HepG2 (cell line): Measurements from ENCODE around the gene MBTPS2. TPM values are rescaled to one million over a fixed set of nuclear protein-coding genes. Genes with fewer than 3 reads are reported as not detected.

Experiments used
- ATAC-seq: fragments of 200-7000 bp; cut with Tn5 transposase; 3 replicates; pipeline ENCODE4 v1.9.1; 2020; ENCODE audit warnings: mild to moderate bottlenecking, moderate library complexity
- BruUV-seq: library from RNA; stranded (reverse); fragments of 400-500 nt; replicated peaks from 2 replicates; lab custom pipeline; 2021; lab: Mats Ljungman, UMichigan
- CTCF ChIA-PET: fragments of 300-600 bp; formaldehyde crosslinking; extraction: SDS; loops from one replicate; lab custom pipeline; 2021; ENCODE audit warnings: low total read pairs, inconsistent platforms, low intra/inter-chr PET ratio; lab: Yijun Ruan, JAX
- POLR2A ChIA-PET: fragments of 350-600 bp; sonication (Branson Sonifier 250); formaldehyde crosslinking; loops from one replicate; lab custom pipeline; 2020; ENCODE audit warnings: antibody characterized with exemption, inconsistent platforms; lab: Yijun Ruan, JAX
- DNase-seq: peaks from one replicate; pipeline ENCODE4 v3.0.0-alpha.2; 2015; ENCODE audit warnings: low spot score
- FAIRE-seq: peaks from 3 replicates; lab custom pipeline; 2011; peaks lifted over from hg19 to GRCh38; lab: Jason Lieb, UNC
- H2AFZ ChIP-seq: one replicate; pipeline ENCODE4 v1.6.1; 2011; ENCODE audit warnings: low read length, inconsistent platforms
- H3K27ac ChIP-seq: fragments of 300-600 bp; 3 replicates; pipeline ENCODE4 v1.8.0; 2011; ENCODE audit warnings: mixed run types, mild to moderate bottlenecking, mixed read lengths, low read length, inconsistent platforms; ENCODE audit not compliant: insufficient read depth; ENCODE audit errors: extremely low read length
- H3K27me3 ChIP-seq, 2 experiments: fragments of 200-600 bp in 1 of 2; 2 replicates in 1 of 2; 3 replicates in 1 of 2; pipeline versions ENCODE4 v1.6.0 to v1.8.0; 2011; ENCODE audit warnings: low read length in 2 of 2, mild to moderate bottlenecking in 2 of 2, moderate library complexity in 2 of 2, inconsistent platforms in 1 of 2; ENCODE audit not compliant: insufficient read depth in 2 of 2, control insufficient read depth in 1 of 2
- H3K36me3 ChIP-seq, 2 experiments: fragments of 200-600 bp in 1 of 2; replicated peaks in 1 of 2; 2 replicates in 1 of 2; 3 replicates in 1 of 2; pipeline versions ENCODE4 v1.5.1 to v1.8.0; 2011; ENCODE audit warnings: low read length in 2 of 2, inconsistent platforms in 1 of 2; ENCODE audit not compliant: insufficient read depth in 2 of 2, control insufficient read depth in 1 of 2
- H3K4me1 ChIP-seq: 2 replicates; pipeline ENCODE4 v1.5.1; 2012; ENCODE audit warnings: low read length, inconsistent platforms; ENCODE audit not compliant: insufficient read depth
- H3K4me2 ChIP-seq: 2 replicates; pipeline ENCODE4 v1.6.0; 2011; ENCODE audit warnings: low read depth, low read length, inconsistent platforms
- H3K4me3 ChIP-seq, 3 experiments: fragments of 200-600 bp in 1 of 3; sonication (generic), shearing (Covaris generic) in 1 of 3; replicated peaks in 1 of 3; 2 replicates each; pipeline ENCODE4 v1.5.1; 2011 to 2016; ENCODE audit warnings: low read length in 3 of 3, inconsistent platforms in 2 of 3, low read depth in 2 of 3, mild to moderate bottlenecking in 2 of 3, control low read depth in 1 of 3, mixed read lengths in 1 of 3; ENCODE audit not compliant: insufficient read depth in 1 of 3
- H3K79me2 ChIP-seq: one replicate; pipeline ENCODE4 v1.6.1; 2011; ENCODE audit warnings: low read length, inconsistent platforms; ENCODE audit not compliant: insufficient read depth
- H3K9ac ChIP-seq: 2 replicates; pipeline ENCODE4 v1.6.0; 2011; ENCODE audit warnings: mild to moderate bottlenecking, low read depth, low read length, inconsistent platforms; ENCODE audit not compliant: insufficient read depth
- H3K9me3 ChIP-seq: 2 replicates; pipeline ENCODE4 v1.5.1; 2012; ENCODE audit warnings: mild to moderate bottlenecking, low read length
- H4K20me1 ChIP-seq: 2 replicates; pipeline ENCODE4 v1.6.0; 2011; ENCODE audit warnings: inconsistent platforms, mild to moderate bottlenecking, low read length, moderate library complexity; ENCODE audit not compliant: insufficient read depth
- HNRNPLL ChIP-seq: fragments of 200-400 bp; formaldehyde crosslinking; IDR thresholded peaks from 2 replicates; pipeline ENCODE4 v1.6.1; 2017; ENCODE audit warnings: mild to moderate bottlenecking, low read depth, low read length; ENCODE audit not compliant: poor library complexity, severe bottlenecking
- MAZ ChIP-seq, 2 experiments: sonication (generic) in 1 of 2; formaldehyde crosslinking in 1 of 2; IDR thresholded peaks; 2 replicates each; pipeline versions ENCODE4 v1.5.0 to v1.6.1; 2012 to 2020; ENCODE audit warnings: low read depth in 2 of 2, mild to moderate bottlenecking in 2 of 2, borderline replicate concordance in 1 of 2, improper control_type of control experiment in 1 of 2, low read length in 1 of 2, missing genetic modification reagents in 1 of 2, moderate library complexity in 1 of 2
- RXRB ChIP-seq: IDR thresholded peaks from 2 replicates; pipeline ENCODE4 v1.6.1; 2016; ENCODE audit warnings: borderline replicate concordance, missing genetic modification reagents, missing compliant biosample characterization
- ZNF260 ChIP-seq: sonication (generic); formaldehyde crosslinking; IDR thresholded peaks from 2 replicates; pipeline ENCODE4 v1.4.0; 2020; ENCODE audit warnings: missing genetic modification reagents, low read depth, mild to moderate bottlenecking, borderline replicate concordance
- ZNF354B ChIP-seq: sonication (generic); formaldehyde crosslinking; IDR thresholded peaks from 2 replicates; pipeline ENCODE4 v1.8.0; 2022; ENCODE audit warnings: mild to moderate bottlenecking, missing genetic modification reagents
- ZNF816 ChIP-seq: sonication (generic); formaldehyde crosslinking; IDR thresholded peaks from 2 replicates; pipeline ENCODE4 v1.8.0; 2022; ENCODE audit warnings: missing genetic modification reagents, mild to moderate bottlenecking, borderline replicate concordance
- whole genome bisulfite sequencing: methylation state at CpG from one replicate; pipeline ENCODE4 v1.1.6; 2017; ENCODE audit warnings: low lambda C conversion rate; 5-methylcytosine and 5-hydroxymethylcytosine counted together
- in situ Hi-C: cut with HindIII; loops from 2 replicates; pipeline ENCODE4 v1.10.0; 2017; ENCODE audit warnings: low pct_unique_long_range_greater_than_20kb; ENCODE audit not compliant: extremely low pct_ligation_motif_present
- intact Hi-C: fragments of 100-400 bp; cut with micrococcal nuclease; formaldehyde crosslinking; loops from one replicate; pipeline ENCODE4 v1.10.0; 2022; ENCODE audit not compliant: unreplicated experiment
- polyA plus RNA-seq, 8 experiments: library from polyadenylated mRNA; depleted of rRNA in 3 of 8; stranded (reverse) in 7 of 8; unstranded in 1 of 8; fragments of >200 nt; fragmentation: Illumina TruSeq in 4 of 8; extraction: Trizol in 4 of 8; gene quantifications; 2 replicates each; pipeline versions ENCODE4 v1.2.1 to v1.2.3, GENCODE V29; 2011 to 2016; ENCODE audit warnings: low read depth in 4 of 8, missing spikeins in 1 of 8, mixed read lengths in 1 of 8; ENCODE audit not compliant: insufficient read depth in 1 of 8
- total RNA-seq, 5 experiments: library from RNA; depleted of rRNA; stranded (reverse); fragments of >200 nt; fragmentation: Illumina TruSeq; extraction: Trizol; gene quantifications; 2 replicates each; pipeline ENCODE4 v1.2.3, GENCODE V29; 2016; ENCODE audit warnings: low read depth in 1 of 5
- TF ChIP-seq, protein P1 (sequence below): sonication (generic); formaldehyde crosslinking; IDR thresholded peaks from 2 replicates; pipeline ENCODE4 v1.5.0; 2020; ENCODE audit warnings: missing genetic modification reagents
- TF ChIP-seq, protein P2 (sequence below): sonication (generic); formaldehyde crosslinking; IDR thresholded peaks from 2 replicates; pipeline ENCODE4 v1.4.0; 2020; ENCODE audit warnings: mild to moderate bottlenecking, missing genetic modification reagents, borderline replicate concordance
- TF ChIP-seq, protein P3 (sequence below): sonication (generic); formaldehyde crosslinking; IDR thresholded peaks from 2 replicates; pipeline ENCODE4 v1.5.0; 2020; ENCODE audit warnings: missing genetic modification reagents, mild to moderate bottlenecking, borderline replicate concordance
- TF ChIP-seq, protein P4 (sequence below): IDR thresholded peaks from 2 replicates; pipeline ENCODE4 v1.6.1; 2016; ENCODE audit warnings: control low read depth
- TF ChIP-seq, protein P5 (sequence below): sonication (generic); formaldehyde crosslinking; IDR thresholded peaks from 2 replicates; pipeline ENCODE4 v1.4.0; 2020; ENCODE audit warnings: missing genetic modification reagents, borderline replicate concordance
- TF ChIP-seq, protein P6 (sequence below): IDR thresholded peaks from 2 replicates; pipeline ENCODE4 v1.6.1; 2016; ENCODE audit warnings: missing genetic modification reagents, missing compliant biosample characterization

Gene MBTPS2
- total and polyA plus RNA-seq, 2 of the 13 experiments (the other 11 are each of a cell fraction or from before 2014, with no cell fraction given): 5.7 to 14.4 TPM

DNA sequence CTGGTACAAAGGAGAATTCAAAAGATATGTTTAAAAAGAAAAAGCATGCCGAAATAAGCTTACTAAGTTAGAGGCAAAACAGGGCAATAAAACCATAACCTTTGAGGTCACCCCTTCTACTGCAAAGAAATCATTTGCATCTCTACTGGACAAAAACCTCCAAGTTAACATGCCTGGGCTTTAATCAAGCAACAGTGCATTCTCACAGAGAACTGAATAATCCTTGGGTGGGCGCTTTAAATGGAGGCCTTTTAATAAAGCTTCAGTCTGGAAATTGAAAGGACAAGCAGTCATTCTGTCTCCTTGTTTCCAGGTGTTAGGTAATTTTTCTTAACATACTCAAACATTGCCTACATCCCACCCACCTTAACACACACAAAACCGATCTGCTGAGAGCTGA, 66.5 kb downstream of the MBTPS2 start:
- Histone ChIP-seq H3K36me3 (no peaks in the 10 kb centered on the region), H3K27me3 (no peaks in the 10 kb centered on the region), H4K20me1 (no peaks in the 10 kb centered on the region), H3K27ac (no peak overlapping the region), H2AFZ (no peak overlapping the region), H3K4me3 (no peak overlapping the region), H3K4me1 (no peaks in the 10 kb centered on the region; the same call in 1 of the 2 replicates), H3K9me3 (no peaks in the 10 kb centered on the region), H3K4me2 (no peak overlapping the region), H3K79me2 (no peaks in the 10 kb centered on the region), H3K9ac (no peak overlapping the region)
- in situ Hi-C loops (no loop called here), intact Hi-C loops (no loop called here)
- ChIA-PET CTCF (no interaction called here), POLR2A (no interaction called here)
- ATAC-seq (no peak), FAIRE-seq (no peak), DNase-seq (no peak)
- TF ChIP-seq, protein P1, sequence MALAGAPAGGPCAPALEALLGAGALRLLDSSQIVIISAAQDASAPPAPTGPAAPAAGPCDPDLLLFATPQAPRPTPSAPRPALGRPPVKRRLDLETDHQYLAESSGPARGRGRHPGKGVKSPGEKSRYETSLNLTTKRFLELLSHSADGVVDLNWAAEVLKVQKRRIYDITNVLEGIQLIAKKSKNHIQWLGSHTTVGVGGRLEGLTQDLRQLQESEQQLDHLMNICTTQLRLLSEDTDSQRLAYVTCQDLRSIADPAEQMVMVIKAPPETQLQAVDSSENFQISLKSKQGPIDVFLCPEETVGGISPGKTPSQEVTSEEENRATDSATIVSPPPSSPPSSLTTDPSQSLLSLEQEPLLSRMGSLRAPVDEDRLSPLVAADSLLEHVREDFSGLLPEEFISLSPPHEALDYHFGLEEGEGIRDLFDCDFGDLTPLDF (CRISPR knock-in tag): no peak
- TF ChIP-seq MAZ (IDR thresholded peaks at IDR 0.05; ENCODE audit: borderline replicate concordance, low read depth, low read length): no peak
- TF ChIP-seq MAZ (CRISPR knock-in tag; IDR thresholded peaks at IDR 0.05; ENCODE audit: low read depth): no peak
- no peak for TF ChIP-seq ZNF354B (CRISPR knock-in tag)
- TF ChIP-seq HNRNPLL: no peak
- TF ChIP-seq, protein P2, sequence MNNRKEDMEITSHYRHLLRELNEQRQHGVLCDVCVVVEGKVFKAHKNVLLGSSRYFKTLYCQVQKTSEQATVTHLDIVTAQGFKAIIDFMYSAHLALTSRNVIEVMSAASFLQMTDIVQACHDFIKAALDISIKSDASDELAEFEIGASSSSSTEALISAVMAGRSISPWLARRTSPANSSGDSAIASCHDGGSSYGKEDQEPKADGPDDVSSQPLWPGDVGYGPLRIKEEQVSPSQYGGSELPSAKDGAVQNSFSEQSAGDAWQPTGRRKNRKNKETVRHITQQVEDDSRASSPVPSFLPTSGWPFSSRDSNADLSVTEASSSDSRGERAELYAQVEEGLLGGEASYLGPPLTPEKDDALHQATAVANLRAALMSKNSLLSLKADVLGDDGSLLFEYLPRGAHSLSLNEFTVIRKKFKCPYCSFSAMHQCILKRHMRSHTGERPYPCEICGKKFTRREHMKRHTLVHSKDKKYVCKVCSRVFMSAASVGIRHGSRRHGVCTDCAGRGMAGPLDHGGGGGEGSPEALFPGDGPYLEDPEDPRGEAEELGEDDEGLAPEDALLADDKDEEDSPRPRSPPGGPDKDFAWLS: no peak
- TF ChIP-seq, protein P3, sequence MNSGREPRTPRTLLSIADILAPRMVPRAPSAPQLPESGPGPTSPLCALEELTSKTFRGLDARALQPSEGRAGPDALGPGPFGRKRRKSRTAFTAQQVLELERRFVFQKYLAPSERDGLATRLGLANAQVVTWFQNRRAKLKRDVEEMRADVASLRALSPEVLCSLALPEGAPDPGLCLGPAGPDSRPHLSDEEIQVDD: no peak
- TF ChIP-seq RXRB: no peak
- TF ChIP-seq, protein P4, sequence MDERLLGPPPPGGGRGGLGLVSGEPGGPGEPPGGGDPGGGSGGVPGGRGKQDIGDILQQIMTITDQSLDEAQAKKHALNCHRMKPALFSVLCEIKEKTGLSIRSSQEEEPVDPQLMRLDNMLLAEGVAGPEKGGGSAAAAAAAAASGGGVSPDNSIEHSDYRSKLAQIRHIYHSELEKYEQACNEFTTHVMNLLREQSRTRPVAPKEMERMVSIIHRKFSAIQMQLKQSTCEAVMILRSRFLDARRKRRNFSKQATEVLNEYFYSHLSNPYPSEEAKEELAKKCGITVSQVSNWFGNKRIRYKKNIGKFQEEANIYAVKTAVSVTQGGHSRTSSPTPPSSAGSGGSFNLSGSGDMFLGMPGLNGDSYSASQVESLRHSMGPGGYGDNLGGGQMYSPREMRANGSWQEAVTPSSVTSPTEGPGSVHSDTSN (CRISPR knock-in tag): no peak
- no peak for TF ChIP-seq ZNF260 (CRISPR knock-in tag)
- TF ChIP-seq, protein P5, sequence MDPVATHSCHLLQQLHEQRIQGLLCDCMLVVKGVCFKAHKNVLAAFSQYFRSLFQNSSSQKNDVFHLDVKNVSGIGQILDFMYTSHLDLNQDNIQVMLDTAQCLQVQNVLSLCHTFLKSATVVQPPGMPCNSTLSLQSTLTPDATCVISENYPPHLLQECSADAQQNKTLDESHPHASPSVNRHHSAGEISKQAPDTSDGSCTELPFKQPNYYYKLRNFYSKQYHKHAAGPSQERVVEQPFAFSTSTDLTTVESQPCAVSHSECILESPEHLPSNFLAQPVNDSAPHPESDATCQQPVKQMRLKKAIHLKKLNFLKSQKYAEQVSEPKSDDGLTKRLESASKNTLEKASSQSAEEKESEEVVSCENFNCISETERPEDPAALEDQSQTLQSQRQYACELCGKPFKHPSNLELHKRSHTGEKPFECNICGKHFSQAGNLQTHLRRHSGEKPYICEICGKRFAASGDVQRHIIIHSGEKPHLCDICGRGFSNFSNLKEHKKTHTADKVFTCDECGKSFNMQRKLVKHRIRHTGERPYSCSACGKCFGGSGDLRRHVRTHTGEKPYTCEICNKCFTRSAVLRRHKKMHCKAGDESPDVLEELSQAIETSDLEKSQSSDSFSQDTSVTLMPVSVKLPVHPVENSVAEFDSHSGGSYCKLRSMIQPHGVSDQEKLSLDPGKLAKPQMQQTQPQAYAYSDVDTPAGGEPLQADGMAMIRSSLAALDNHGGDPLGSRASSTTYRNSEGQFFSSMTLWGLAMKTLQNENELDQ: no peak
- TF ChIP-seq, protein P6, sequence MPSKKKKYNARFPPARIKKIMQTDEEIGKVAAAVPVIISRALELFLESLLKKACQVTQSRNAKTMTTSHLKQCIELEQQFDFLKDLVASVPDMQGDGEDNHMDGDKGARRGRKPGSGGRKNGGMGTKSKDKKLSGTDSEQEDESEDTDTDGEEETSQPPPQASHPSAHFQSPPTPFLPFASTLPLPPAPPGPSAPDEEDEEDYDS (CRISPR knock-in tag): no peak
- TF ChIP-seq ZNF816 (CRISPR knock-in tag): no peak
- no TSS peak for BruUV-seq
- WGBS: 69% methylated on average over 3 of the region's 3 CpGs
